Activated naive CD8-positive, alpha-beta T cell treated with anti-CD3 and anti-CD28 coated beads, Interleukin-2, amount 50 U/mL, for 16 hours (primary cell): Measurements from ENCODE around the gene ERBB2.
"Not testable (repeated sequence)": the region's sequence is repeated elsewhere in the genome, so short reads cannot be mapped to it uniquely, and the experiment has no call there.

Experiments used
- DNase-seq: peaks from one replicate; pipeline ENCODE4 v3.0.0-alpha.2; 2020; ENCODE audit warnings: low read depth, low spot score

ERBB2 gene

GRCh38 chr17:39763051-39763820, 63.4 kb downstream of the ERBB2 start:
- DNase-seq, result no peak

GRCh38 chr17:39764171-39764570, 64.3 kb downstream of the ERBB2 start:
- not testable (repeated sequence) for DNase-seq

- DNase-seq, result no peak
These were observed 65.3 kb downstream of the ERBB2 start for GRCh38 chr17:39765175-39765574.

- no peak for DNase-seq
These were observed 65.9 kb downstream of the ERBB2 start for GRCh38 chr17:39765766-39766165.

- no peak for DNase-seq
These were observed 67.3 kb downstream of the ERBB2 start for GRCh38 chr17:39767147-39767546.

GRCh38 chr17:39769974-39770587, 70.2 kb downstream of the ERBB2 start:
- DNase-seq, result no peak

GRCh38 chr17:39772415-39772814, 72.6 kb downstream of the ERBB2 start:
- no peak for DNase-seq

GRCh38 chr17:39772987-39773934, 73.4 kb downstream of the ERBB2 start:
- no peak for DNase-seq

- no peak for DNase-seq
These were observed 74.2 kb downstream of the ERBB2 start for GRCh38 chr17:39774047-39774446.

GRCh38 chr17:39775031-39775430, 75.2 kb downstream of the ERBB2 start:
- DNase-seq, result no peak

GRCh38 chr17:39776252-39776651, 76.4 kb downstream of the ERBB2 start:
- DNase-seq, result no peak

GRCh38 chr17:39777534-39778365, 77.9 kb downstream of the ERBB2 start:
- DNase-seq, result no peak
